ENCODE data around the gene DNAJB12.
A peak's percentile ranks its signal among the peaks of the same experiment; 100 is the strongest.
"Not testable (repeated sequence)": the region's sequence is repeated elsewhere in the genome, so short reads cannot be mapped to it uniquely, and the experiment has no call there.

The DNAJB12 gene

DNA sequence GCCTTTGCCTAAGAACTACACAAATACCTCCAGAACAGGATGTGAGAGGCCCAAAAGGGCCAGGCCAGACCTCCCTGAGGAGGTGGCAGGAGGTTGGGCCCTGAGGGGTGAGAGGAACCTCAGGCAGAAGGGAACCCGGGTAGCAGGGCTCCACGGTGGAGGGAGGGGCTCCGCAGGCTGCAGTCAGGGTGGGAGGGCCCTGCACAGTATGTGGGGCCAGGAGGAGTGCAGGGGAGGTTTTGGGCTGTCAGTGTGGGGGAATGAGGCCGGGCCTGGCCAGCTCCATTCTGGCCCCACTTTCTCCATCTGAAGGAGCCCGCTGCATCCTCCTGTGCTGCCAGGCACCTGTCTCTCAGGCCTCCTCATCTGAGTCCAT lies 25.9 kb downstream of the DNAJB12 start:
- no peaks in the 10 kb centered on the region for H3K27me3 ChIP-seq (replicated peaks; ENCODE audit: control insufficient read depth, insufficient read depth, low read length)
- TF ChIP-seq, protein P1, sequence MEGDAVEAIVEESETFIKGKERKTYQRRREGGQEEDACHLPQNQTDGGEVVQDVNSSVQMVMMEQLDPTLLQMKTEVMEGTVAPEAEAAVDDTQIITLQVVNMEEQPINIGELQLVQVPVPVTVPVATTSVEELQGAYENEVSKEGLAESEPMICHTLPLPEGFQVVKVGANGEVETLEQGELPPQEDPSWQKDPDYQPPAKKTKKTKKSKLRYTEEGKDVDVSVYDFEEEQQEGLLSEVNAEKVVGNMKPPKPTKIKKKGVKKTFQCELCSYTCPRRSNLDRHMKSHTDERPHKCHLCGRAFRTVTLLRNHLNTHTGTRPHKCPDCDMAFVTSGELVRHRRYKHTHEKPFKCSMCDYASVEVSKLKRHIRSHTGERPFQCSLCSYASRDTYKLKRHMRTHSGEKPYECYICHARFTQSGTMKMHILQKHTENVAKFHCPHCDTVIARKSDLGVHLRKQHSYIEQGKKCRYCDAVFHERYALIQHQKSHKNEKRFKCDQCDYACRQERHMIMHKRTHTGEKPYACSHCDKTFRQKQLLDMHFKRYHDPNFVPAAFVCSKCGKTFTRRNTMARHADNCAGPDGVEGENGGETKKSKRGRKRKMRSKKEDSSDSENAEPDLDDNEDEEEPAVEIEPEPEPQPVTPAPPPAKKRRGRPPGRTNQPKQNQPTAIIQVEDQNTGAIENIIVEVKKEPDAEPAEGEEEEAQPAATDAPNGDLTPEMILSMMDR (IDR thresholded peaks at IDR 0.05; ENCODE audit: insufficient read depth, low read length, poor library complexity, severe bottlenecking), result no peak
- no peak overlapping the region for H3K4me3 ChIP-seq (replicated peaks; ENCODE audit: low read depth, low read length)
- DNase-seq (ENCODE audit: extremely low read depth, insufficient read length), result no peak
- peaks cover 5% of the 10 kb centered on the region for H3K36me3 ChIP-seq (ENCODE audit: control insufficient read depth, insufficient read depth, low read length)

DNA sequence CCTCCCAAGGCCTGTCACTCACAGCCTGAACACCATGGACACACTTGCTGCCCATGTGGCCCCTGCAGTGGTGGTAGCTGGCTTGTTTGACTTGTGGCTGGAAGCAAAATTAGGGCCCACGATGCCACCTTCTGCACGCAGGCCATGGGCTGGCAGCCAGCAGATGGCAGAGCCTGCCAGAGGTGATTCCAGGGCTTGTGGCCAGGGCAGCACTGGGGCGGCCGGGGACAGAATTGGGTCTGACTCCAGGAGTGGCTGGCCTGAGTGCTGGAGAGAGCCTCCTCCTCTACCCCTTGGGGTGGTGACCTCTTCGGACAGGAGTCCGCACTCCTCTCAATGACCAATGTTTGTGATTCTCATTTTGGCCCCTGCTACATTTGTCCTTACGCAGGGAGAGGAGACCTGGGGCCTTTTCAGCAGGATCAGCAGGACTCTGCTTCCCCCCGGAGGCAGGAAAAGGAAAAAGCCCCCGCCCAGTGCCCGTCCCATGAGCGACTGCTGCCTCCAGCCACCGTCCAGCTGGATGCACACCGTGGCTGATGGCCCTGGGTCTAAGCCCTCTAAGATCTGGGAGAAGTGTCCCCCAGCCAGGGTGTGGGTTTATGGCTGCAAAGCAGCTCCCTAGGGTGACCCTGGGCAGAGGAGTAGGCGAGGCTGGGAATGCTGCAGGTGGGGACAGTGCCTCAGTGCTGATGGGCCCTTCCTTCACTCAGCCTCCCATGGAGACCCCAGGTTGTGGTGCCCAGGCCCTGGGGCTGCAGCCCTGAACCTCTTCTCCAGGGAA lies 26.5 kb downstream of the DNAJB12 start:
- H3K27me3 ChIP-seq (replicated peaks; ENCODE audit: control insufficient read depth, insufficient read depth, low read length), result no peaks in the 10 kb centered on the region
- DNase-seq (ENCODE audit: extremely low read depth, insufficient read length), result no peak
- no peak overlapping the region for H3K4me3 ChIP-seq (replicated peaks; ENCODE audit: low read depth, low read length)
- TF ChIP-seq, protein P1 (IDR thresholded peaks at IDR 0.05; ENCODE audit: insufficient read depth, low read length, poor library complexity, severe bottlenecking), result peak; percentile 40
- peaks cover under 1% of the 10 kb centered on the region; the same call in 1 of the 2 replicates for H3K36me3 ChIP-seq (ENCODE audit: control insufficient read depth, insufficient read depth, low read length)

DNA sequence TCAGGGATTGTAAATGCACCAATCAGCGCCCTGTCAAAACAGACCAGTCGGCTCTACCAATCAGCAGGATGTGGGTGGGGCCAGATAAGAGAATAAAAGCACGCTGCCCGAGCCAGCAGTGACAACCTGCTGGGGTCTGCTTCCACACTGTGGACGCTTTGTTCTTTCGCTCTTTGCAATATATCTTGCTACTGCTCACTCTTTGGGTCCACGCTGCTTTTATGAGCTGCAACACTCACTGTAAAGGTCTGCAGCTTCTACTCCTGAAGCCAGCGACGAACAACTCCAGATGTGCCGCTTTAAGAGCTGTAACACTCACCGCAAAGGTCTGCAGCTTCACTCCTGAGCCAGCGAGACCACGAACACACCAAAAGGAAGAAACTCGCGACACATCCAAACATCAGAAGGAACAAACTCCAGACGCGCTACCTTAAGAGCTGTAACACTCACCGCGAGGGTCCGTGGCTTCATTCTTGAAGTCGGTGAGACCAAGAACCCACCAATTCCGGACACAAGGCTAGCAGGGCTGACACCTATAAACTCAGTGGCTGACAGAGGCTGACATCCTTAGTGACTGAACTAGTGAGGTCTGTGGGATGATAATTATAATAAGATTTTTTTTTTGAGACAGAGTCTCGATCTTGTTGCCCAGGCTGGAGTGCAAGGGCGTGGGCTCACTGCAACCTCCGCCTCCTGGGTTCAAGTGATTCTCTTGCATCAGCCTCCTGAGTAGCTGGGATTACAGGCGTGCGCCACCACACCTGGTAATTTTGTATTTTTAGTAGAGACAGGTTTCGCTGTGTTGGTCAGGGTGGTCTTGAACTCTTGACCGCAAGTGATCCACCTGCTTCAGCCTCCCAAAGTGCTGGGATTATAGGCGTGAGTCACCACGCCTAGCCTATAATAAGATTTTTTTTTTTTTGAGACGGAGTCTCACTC lies 27.8 kb downstream of the DNAJB12 start:
- not testable (repeated sequence) for DNase-seq (ENCODE audit: extremely low read depth, insufficient read length); H3K4me3 ChIP-seq (replicated peaks; ENCODE audit: low read depth, low read length); H3K27me3 ChIP-seq (replicated peaks; ENCODE audit: control insufficient read depth, insufficient read depth, low read length); H3K36me3 ChIP-seq (ENCODE audit: control insufficient read depth, insufficient read depth, low read length)

DNA sequence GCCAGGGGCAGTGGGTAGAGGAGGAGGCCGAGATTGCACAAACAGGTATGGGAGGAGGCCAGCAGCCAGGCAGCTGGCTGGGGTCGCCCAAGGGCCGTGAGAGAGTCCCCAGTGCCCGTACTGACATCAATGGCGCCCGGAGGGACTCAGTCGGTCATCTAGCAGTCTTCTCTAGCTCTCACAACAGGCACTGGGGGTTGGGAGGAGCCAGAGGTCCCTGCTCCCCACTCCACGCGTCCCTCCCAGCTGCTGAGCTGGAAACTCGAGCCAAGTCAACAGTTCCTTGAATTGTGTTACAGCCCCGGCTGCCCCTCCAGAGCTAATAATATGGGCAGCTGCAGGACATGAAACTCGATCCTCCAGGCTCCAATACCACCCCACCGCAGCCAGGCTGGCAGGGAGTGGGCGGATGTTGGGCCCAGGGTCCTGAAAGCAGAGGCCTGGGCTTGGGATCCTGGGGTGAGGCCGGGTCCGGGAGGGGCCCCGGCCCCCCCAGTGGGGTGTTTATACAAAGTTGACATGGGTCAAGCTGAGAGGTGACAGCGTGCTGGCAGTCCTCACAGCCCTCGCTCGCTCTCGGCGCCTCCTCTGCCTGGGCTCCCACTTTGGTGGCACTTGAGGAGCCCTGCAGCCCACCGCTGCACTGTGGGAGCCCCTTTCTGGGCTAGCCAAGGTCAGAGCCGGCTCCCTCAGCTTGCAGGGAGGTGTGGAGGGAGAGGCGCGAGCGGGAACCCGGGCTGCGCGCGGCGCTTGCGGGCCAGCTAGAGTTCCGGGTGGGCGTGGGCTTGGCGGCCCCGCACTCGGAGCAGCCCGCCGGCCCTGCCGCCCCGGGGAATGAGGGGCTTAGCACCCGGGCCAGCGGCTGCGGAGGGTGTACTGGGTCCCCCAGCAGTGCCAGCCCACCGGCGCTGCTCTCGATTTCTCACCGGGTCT lies 29.2 kb downstream of the DNAJB12 start:
- not testable (repeated sequence) for H3K4me3 ChIP-seq (replicated peaks; ENCODE audit: low read depth, low read length); H3K36me3 ChIP-seq (ENCODE audit: control insufficient read depth, insufficient read depth, low read length); H3K27me3 ChIP-seq (replicated peaks; ENCODE audit: control insufficient read depth, insufficient read depth, low read length); DNase-seq (ENCODE audit: extremely low read depth, insufficient read length)

DNA sequence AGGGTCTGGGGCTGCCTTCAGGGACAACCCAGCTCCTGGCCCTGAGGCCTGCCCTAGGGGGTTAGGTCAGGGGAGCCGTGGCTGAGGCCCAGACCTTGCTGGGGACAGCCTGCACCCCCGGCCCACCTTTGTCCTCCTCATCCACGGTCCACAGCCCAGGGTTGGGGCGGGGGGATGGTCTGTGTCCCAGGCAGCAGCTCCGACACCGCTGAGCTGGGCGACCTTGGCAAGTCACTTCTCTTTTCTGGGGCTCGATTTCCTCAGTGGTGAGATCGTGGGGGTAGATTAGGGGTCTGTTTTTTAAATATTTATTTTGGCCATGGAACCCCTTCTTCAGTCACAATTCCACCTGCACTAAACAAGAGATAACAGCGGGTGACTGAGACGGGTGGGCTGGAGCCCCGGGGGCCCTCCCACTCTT lies 30.9 kb downstream of the DNAJB12 start:
- no peak overlapping the region for H3K4me3 ChIP-seq (replicated peaks; ENCODE audit: low read depth, low read length)
- H3K36me3 ChIP-seq (ENCODE audit: control insufficient read depth, insufficient read depth, low read length), result no peaks in the 10 kb centered on the region
- DNase-seq (ENCODE audit: extremely low read depth, insufficient read length), result no peak
- TF ChIP-seq, protein P1 (IDR thresholded peaks at IDR 0.05; ENCODE audit: insufficient read depth, low read length, poor library complexity, severe bottlenecking), result no peak
- no peaks in the 10 kb centered on the region for H3K27me3 ChIP-seq (replicated peaks; ENCODE audit: control insufficient read depth, insufficient read depth, low read length)

DNA sequence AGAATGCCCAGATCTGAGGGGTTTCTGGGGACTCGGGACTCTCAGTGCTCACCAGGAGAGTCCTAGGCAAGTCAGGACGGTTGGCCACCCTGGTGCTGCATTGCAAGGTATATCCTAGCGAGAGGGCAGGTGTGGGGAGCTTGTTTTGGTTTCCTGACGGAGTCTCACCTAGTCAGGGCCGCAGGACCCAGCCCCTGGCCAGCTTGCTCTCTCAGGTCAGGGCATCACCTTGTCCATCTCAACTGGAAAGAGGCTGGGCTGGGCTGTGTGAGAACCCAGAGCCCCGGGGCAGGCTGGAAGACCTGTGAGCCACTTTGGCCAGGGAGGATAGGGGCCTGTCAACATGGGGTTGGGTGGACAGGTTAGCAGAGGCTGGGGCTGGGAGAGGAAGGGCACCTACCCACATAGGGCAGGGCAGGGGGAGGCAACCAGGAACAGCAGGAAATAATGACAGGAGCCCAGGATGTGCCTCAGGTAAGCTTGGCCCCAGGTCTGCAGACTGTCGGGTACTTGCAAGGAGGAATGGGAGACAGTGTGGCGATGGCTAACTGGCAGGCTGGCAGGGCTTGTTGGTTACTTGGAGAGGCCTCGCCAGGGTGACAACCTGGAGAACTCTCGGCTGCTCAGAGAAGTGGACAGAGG lies 31.5 kb downstream of the DNAJB12 start:
- Histone ChIP-seq H3K36me3 (ENCODE audit: control insufficient read depth, insufficient read depth, low read length) (no peaks in the 10 kb centered on the region), H3K27me3 (replicated peaks; ENCODE audit: control insufficient read depth, insufficient read depth, low read length) (no peaks in the 10 kb centered on the region), H3K4me3 (replicated peaks; ENCODE audit: low read depth, low read length) (no peak overlapping the region)
- TF ChIP-seq, protein P1 (IDR thresholded peaks at IDR 0.05; ENCODE audit: insufficient read depth, low read length, poor library complexity, severe bottlenecking), result no peak
- DNase-seq (ENCODE audit: extremely low read depth, insufficient read length), result no peak
